Fibroblast of lung (primary cell): ENCODE results near the gene MAST1.

Source experiments
- EZH2 ChIP-seq: IDR thresholded peaks from 2 replicates; pipeline ENCODE4 v1.5.1; 2012; ENCODE audit warnings: low read length, control low read depth, mild to moderate bottlenecking; ENCODE audit errors: missing control alignments
- TF ChIP-seq, protein P1 (sequence below), 2 donors: IDR thresholded peaks in 1 of 2; conservative IDR thresholded peaks in 1 of 2; 1 replicate in 1 of 2; 2 replicates in 1 of 2; pipeline ENCODE4 v1.5.1; 2011 to 2012; ENCODE audit warnings: low read length in 2 of 2, control low read depth in 1 of 2, inconsistent platforms in 1 of 2, low read depth in 1 of 2, mild to moderate bottlenecking in 1 of 2

DNA sequence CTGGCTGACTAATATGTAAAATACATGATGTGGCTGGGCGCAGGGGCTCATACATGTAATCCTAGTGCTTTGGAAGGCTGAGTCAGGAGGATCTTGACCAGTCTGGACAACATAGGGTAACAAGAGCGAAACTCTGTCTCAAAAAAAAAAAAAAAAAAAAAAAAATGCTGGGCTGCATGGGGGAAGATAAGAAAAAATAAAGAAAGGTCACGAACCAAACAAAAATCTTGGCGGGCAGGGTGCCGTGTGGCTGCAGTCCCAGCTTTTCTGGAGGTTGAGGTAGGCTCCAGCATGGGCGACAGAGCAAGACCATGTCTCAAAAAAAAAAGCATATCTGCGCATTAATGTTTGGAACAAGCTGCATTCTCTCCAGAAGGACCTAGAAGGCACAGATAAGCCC, 23.2 kb upstream of the MAST1 start:
- TF ChIP-seq, protein P1, sequence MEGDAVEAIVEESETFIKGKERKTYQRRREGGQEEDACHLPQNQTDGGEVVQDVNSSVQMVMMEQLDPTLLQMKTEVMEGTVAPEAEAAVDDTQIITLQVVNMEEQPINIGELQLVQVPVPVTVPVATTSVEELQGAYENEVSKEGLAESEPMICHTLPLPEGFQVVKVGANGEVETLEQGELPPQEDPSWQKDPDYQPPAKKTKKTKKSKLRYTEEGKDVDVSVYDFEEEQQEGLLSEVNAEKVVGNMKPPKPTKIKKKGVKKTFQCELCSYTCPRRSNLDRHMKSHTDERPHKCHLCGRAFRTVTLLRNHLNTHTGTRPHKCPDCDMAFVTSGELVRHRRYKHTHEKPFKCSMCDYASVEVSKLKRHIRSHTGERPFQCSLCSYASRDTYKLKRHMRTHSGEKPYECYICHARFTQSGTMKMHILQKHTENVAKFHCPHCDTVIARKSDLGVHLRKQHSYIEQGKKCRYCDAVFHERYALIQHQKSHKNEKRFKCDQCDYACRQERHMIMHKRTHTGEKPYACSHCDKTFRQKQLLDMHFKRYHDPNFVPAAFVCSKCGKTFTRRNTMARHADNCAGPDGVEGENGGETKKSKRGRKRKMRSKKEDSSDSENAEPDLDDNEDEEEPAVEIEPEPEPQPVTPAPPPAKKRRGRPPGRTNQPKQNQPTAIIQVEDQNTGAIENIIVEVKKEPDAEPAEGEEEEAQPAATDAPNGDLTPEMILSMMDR (conservative IDR thresholded peaks at IDR 0.05 in 1 of 2, IDR thresholded peaks at IDR 0.05 in 1 of 2; ENCODE audit: low read depth in 1 of 2, low read length in 2 of 2), result no peak
- TF ChIP-seq EZH2, result no peak
